GM12878 (cell line): ENCODE results near the gene TOM1L2. TPM values are rescaled to one million over a fixed set of nuclear protein-coding genes. Genes with fewer than 3 reads are reported as not detected.

Source experiments
- ATAC-seq: fragments of 200-7000 bp; cut with Tn5 transposase; 3 replicates; pipeline ENCODE4 v1.9.1; 2020; ENCODE audit warnings: mild to moderate bottlenecking, moderate library complexity
- BruUV-seq: library from RNA; stranded (reverse); fragments of 400-500 nt; replicated peaks from 2 replicates; lab custom pipeline; 2021; lab: Mats Ljungman, UMichigan
- CTCF ChIA-PET: fragments of 300-600 bp; sonication (Branson Sonifier 250); formaldehyde crosslinking; extraction: SDS; loops from one replicate; lab custom pipeline; 2021; ENCODE audit warnings: inconsistent platforms; lab: Yijun Ruan, JAX
- POLR2A ChIA-PET: fragments of 350-600 bp; formaldehyde crosslinking; extraction: SDS; loops from one replicate; lab custom pipeline; 2021; ENCODE audit warnings: inconsistent platforms; lab: Charles Lee
- RAD21 ChIA-PET: fragments of 300-600 bp; sonication (Branson Sonifier 250); formaldehyde crosslinking; loops from one replicate; lab custom pipeline; 2023; ENCODE audit warnings: antibody characterized with exemption; ENCODE audit not compliant: unreplicated experiment; lab: Charles Lee
- SMC1A ChIA-PET: fragments of 300-600 bp; sonication (Branson Sonifier 250); formaldehyde crosslinking; loops from one replicate; lab custom pipeline; 2023; ENCODE audit not compliant: unreplicated experiment, uncharacterized antibody; lab: Charles Lee
- DNase-seq: peaks from one replicate; pipeline ENCODE4 v3.0.0-alpha.2; 2011; ENCODE audit warnings: low read depth, low spot score
- FAIRE-seq: peaks from 3 replicates; lab custom pipeline; 2011; peaks lifted over from hg19 to GRCh38; lab: Jason Lieb, UNC
- H2AFZ ChIP-seq: 2 replicates; pipeline ENCODE4 v1.6.0; 2011; ENCODE audit warnings: low read depth, low read length, control low read depth; ENCODE audit not compliant: control insufficient read depth
- H3K27ac ChIP-seq: 2 replicates; pipeline ENCODE4 v1.5.1; 2011; ENCODE audit warnings: control low read depth; ENCODE audit not compliant: control insufficient read depth, insufficient read depth
- H3K27me3 ChIP-seq, 2 experiments: replicated peaks in 1 of 2; 2 replicates each; pipeline versions ENCODE4 v1.6.0 to v1.6.1; 2011; ENCODE audit warnings: low read length in 1 of 2; ENCODE audit not compliant: control insufficient read depth in 2 of 2, insufficient read depth in 2 of 2
- H3K36me3 ChIP-seq, 2 experiments: 2 replicates each; pipeline ENCODE4 v1.5.1; 2011; ENCODE audit warnings: low read length in 1 of 2; ENCODE audit not compliant: control insufficient read depth in 2 of 2, insufficient read depth in 2 of 2
- H3K4me1 ChIP-seq: 2 replicates; pipeline ENCODE4 v1.6.1; 2011; ENCODE audit warnings: mild to moderate bottlenecking, low read length, moderate library complexity, mixed read lengths; ENCODE audit not compliant: control insufficient read depth, insufficient read depth
- H3K4me2 ChIP-seq: 2 replicates; pipeline ENCODE4 v1.6.0; 2011; ENCODE audit warnings: control low read depth; ENCODE audit not compliant: control insufficient read depth, insufficient read depth
- H3K4me3 ChIP-seq: fragments of 200-600 bp; sonication (generic); 2 replicates; pipeline ENCODE4 v1.5.1; 2016
- H3K79me2 ChIP-seq: 2 replicates; pipeline ENCODE4 v1.6.0; 2011; ENCODE audit warnings: low read length; ENCODE audit not compliant: control insufficient read depth, insufficient read depth
- H3K9ac ChIP-seq: 2 replicates; pipeline ENCODE4 v1.8.0; 2011; ENCODE audit warnings: low read length, control low read depth, mixed read lengths; ENCODE audit not compliant: control insufficient read depth, insufficient read depth
- H3K9me3 ChIP-seq: replicated peaks from 3 replicates; pipeline ENCODE4 v1.5.1; 2011; ENCODE audit warnings: mild to moderate bottlenecking, low read length; ENCODE audit not compliant: control insufficient read depth, insufficient read depth
- H4K20me1 ChIP-seq: 2 replicates; pipeline ENCODE4 v1.6.0; 2011; ENCODE audit not compliant: control insufficient read depth, insufficient read depth
- E2F4 ChIP-seq: IDR thresholded peaks from 2 replicates; pipeline ENCODE4 v1.6.1; 2012; ENCODE audit warnings: low read depth, low read length, improper control_type of control experiment
- E2F8 ChIP-seq: fragments of 450-650 bp; IDR thresholded peaks from 2 replicates; pipeline ENCODE4 v1.6.1; 2018; ENCODE audit warnings: mild to moderate bottlenecking, low read depth, moderate library complexity; ENCODE audit not compliant: partially characterized antibody
- ELK1 ChIP-seq: IDR thresholded peaks from 2 replicates; pipeline ENCODE4 v1.6.1; 2012; ENCODE audit warnings: low read depth, low read length, improper control_type of control experiment
- NBN ChIP-seq: fragments of 450-650 bp; IDR thresholded peaks from 2 replicates; pipeline ENCODE4 v1.6.1; 2016
- RELA ChIP-seq: fragments of 450-650 bp; IDR thresholded peaks from 2 replicates; pipeline ENCODE4 v1.8.0; 2014; ENCODE audit warnings: borderline replicate concordance; ENCODE audit not compliant: partially characterized antibody
- SMC3 ChIP-seq: IDR thresholded peaks from 2 replicates; pipeline ENCODE4 v1.6.1; 2011; ENCODE audit warnings: low read length, improper control_type of control experiment, borderline replicate concordance
- SREBF2 ChIP-seq: IDR thresholded peaks from 2 replicates; pipeline ENCODE4 v1.6.1; 2012; ENCODE audit warnings: mild to moderate bottlenecking, low read length
- SRF ChIP-seq, 2 experiments: IDR thresholded peaks; 2 replicates each; pipeline ENCODE4 v1.6.1; 2011; ENCODE audit warnings: low read depth in 2 of 2, low read length in 2 of 2, mild to moderate bottlenecking in 1 of 2, moderate library complexity in 1 of 2
- USF1 ChIP-seq: IDR thresholded peaks from 2 replicates; pipeline ENCODE4 v1.6.1; 2011; ENCODE audit warnings: borderline replicate concordance, low read depth, mild to moderate bottlenecking, moderate library complexity, mixed read lengths, low read length; ENCODE audit not compliant: insufficient read depth; ENCODE audit errors: extremely low read length
- ZBTB4 ChIP-seq: fragments of 450-650 bp; formaldehyde crosslinking; IDR thresholded peaks from 2 replicates; pipeline ENCODE4 v1.4.0; 2022; ENCODE audit warnings: mild to moderate bottlenecking, moderate library complexity
- ZNF207 ChIP-seq: fragments of 450-650 bp; IDR thresholded peaks from 2 replicates; pipeline ENCODE4 v1.6.1; 2014; ENCODE audit warnings: antibody characterized with exemption, mild to moderate bottlenecking, borderline replicate concordance
- WGBS: methylation state at CpG from one replicate; pipeline ENCODE4 v1.1.6; 2016; ENCODE audit warnings: low lambda C conversion rate; ENCODE audit not compliant: insufficient replicate concordance, insufficient coverage; ENCODE audit errors: missing lambda C conversion rate; 5-methylcytosine and 5-hydroxymethylcytosine counted together
- in situ Hi-C: fragments of 300-500 bp; cut with MboI; formaldehyde crosslinking; loops from 9 replicates; pipeline ENCODE4 v1.14.3; 2018; ENCODE audit warnings: mixed read lengths
- intact Hi-C: fragments of 100-400 bp; cut with micrococcal nuclease; formaldehyde crosslinking; loops from one replicate; pipeline ENCODE4 v1.14.2; 2022; ENCODE audit not compliant: unreplicated experiment
- polyA plus RNA-seq, 11 experiments: library from polyadenylated mRNA; depleted of rRNA in 4 of 11; unstranded in 6 of 11; stranded (reverse) in 5 of 11; fragments of >200 nt; fragmentation: Nextera tagmentation in 4 of 11; fragmentation: Illumina TruSeq in 1 of 11; extraction: Ambion mirVana in 4 of 11; extraction: Trizol in 1 of 11; gene quantifications; 1 replicate in 1 of 11; 2 replicates in 10 of 11; pipeline versions ENCODE4 v1.2.1 to v1.2.3, GENCODE V29; 2011 to 2016; ENCODE audit warnings: inconsistent platforms in 2 of 11, missing spikeins in 2 of 11, low read depth in 1 of 11
- total RNA-seq, 4 experiments: library from RNA; depleted of rRNA in 3 of 4; stranded (reverse); fragments of >200 nt in 3 of 4; fragmentation: Illumina TruSeq in 1 of 4; extraction: Trizol in 1 of 4; gene quantifications; 2 replicates each; pipeline versions ENCODE4 v1.2.1 to v1.2.3, GENCODE V29; 2013 to 2021

Gene TOM1L2
- total and polyA plus RNA-seq, 10 of the 15 experiments (the other 5 are each of a cell fraction or from before 2014, with no cell fraction given): 0.19 to 19.2 (median 8.1) TPM

- intact Hi-C loops (no loop called here), in situ Hi-C loops (no loop called here)
- Histone ChIP-seq H3K4me1 (peaks cover 3% of the 10 kb centered on the region; the same call in 1 of the 2 replicates), H3K36me3 (peaks cover 0 to 44% of the 10 kb centered on the region in 2 experiments), H3K4me2 (no peak overlapping the region), H4K20me1 (no peaks in the 10 kb centered on the region), H2AFZ (no peak overlapping the region), H3K27ac (no peak overlapping the region), H3K9ac (no peak overlapping the region), H3K4me3 (no peak overlapping the region), H3K9me3 (no peaks in the 10 kb centered on the region), H3K79me2 (no peaks in the 10 kb centered on the region), H3K27me3 (no peaks in the 10 kb centered on the region)
- SMC1A ChIA-PET: no interaction called here
- ATAC-seq (no peak), FAIRE-seq (no peak), DNase-seq (no peak)
- no TSS peak for BruUV-seq
- CTCF ChIA-PET: no interaction called here
- TF ChIP-seq ZBTB4 (CRISPR knock-in tag) (no peak), NBN (no peak), SMC3 (no peak), E2F4 (no peak), E2F8 (no peak), USF1 (no peak), SREBF2 (no peak), ZNF207 (no peak), RELA (no peak), SRF (IDR thresholded peaks at IDR 0.05; ENCODE audit: low read depth in 2 of 2, low read length in 2 of 2) (no peak), ELK1 (no peak)
- WGBS: 95% methylated on average over 33 of the region's 40 CpGs
- RAD21 ChIA-PET: no interaction called here
- POLR2A ChIA-PET: no interaction called here
These were observed 176.0 kb downstream of the TOM1L2 start for GRCh38 chr17:17795946-17796786.
